ENCODE results near the gene XAGE2.
A peak's percentile ranks its signal among the peaks of the same experiment; 100 is the strongest.
"Not testable (repeated sequence)": the region's sequence is repeated elsewhere in the genome, so short reads cannot be mapped to it uniquely, and the experiment has no call there.

XAGE2 gene

GRCh38 chrX:52345402-52345801, 23.4 kb upstream of the XAGE2 start:
- not testable (repeated sequence) for H3K79me1 ChIP-seq (replicated peaks; ENCODE audit: low read length, poor library complexity, severe bottlenecking); H4K8ac ChIP-seq (ENCODE audit: low read length); H2AFZ ChIP-seq (ENCODE audit: low read depth, low read length); H3K4ac ChIP-seq (ENCODE audit: low read depth in 1 of 2, low read length in 2 of 2); H4K91ac ChIP-seq (ENCODE audit: low read length); H3K9ac ChIP-seq (ENCODE audit: low read length); H3K4me3 ChIP-seq (ENCODE audit: insufficient read depth in 1 of 2, low read depth in 1 of 2, low read length in 2 of 2); H2BK15ac ChIP-seq (ENCODE audit: low read depth, poor library complexity, severe bottlenecking); H2BK5ac ChIP-seq (ENCODE audit: low read depth, low read length, poor library complexity, severe bottlenecking); H2BK12ac ChIP-seq (ENCODE audit: low read length in 2 of 2); H2BK120ac ChIP-seq (ENCODE audit: low read depth, low read length); H3K14ac ChIP-seq (ENCODE audit: low read length in 2 of 2); H2AK5ac ChIP-seq (ENCODE audit: low read length, severe bottlenecking); H3K36me3 ChIP-seq (ENCODE audit: control insufficient read depth in 1 of 2, insufficient read depth in 2 of 2, low read depth in 1 of 2, low read length in 2 of 2); H3K27ac ChIP-seq (ENCODE audit: low read length, poor library complexity, severe bottlenecking); H3K23ac ChIP-seq (ENCODE audit: low read length in 2 of 2); H3K18ac ChIP-seq (ENCODE audit: low read depth in 1 of 2, low read length in 2 of 2); H3K4me1 ChIP-seq (ENCODE audit: control insufficient read depth, insufficient read depth, low read depth, low read length); H3K4me2 ChIP-seq (ENCODE audit: low read length, poor library complexity, severe bottlenecking); H3K9me3 ChIP-seq (ENCODE audit: control insufficient read depth, low read length)
- WGBS = 73% methylated on average over 1 of the region's 4 CpGs
- DNase-seq = peak; percentile 2
- H3K27me3 ChIP-seq (ENCODE audit: control insufficient read depth in 1 of 2, insufficient read depth in 1 of 2, low read length in 2 of 2) = peaks cover 0 to 17% of the 10 kb centered on the region in 2 experiments

GRCh38 chrX:52346174-52347165, 22.4 kb upstream of the XAGE2 start:
- Histone ChIP-seq H4K8ac (ENCODE audit: low read length) (no peak overlapping the region), H3K27me3 (ENCODE audit: control insufficient read depth in 1 of 2, insufficient read depth in 1 of 2, low read length in 2 of 2) (peaks cover 0 to 14% of the 10 kb centered on the region in 2 experiments), H3K4me3 (ENCODE audit: insufficient read depth in 1 of 2, low read depth in 1 of 2, low read length in 2 of 2) (no peak overlapping the region), H3K18ac (ENCODE audit: low read depth in 1 of 2, low read length in 2 of 2) (no peak overlapping the region), H2BK12ac (ENCODE audit: low read length in 2 of 2) (no peak overlapping the region), H3K36me3 (ENCODE audit: control insufficient read depth in 1 of 2, insufficient read depth in 2 of 2, low read depth in 1 of 2, low read length in 2 of 2) (no peaks in the 10 kb centered on the region), H3K4me1 (ENCODE audit: control insufficient read depth, insufficient read depth, low read depth, low read length) (peaks cover 1% of the 10 kb centered on the region), H2BK15ac (ENCODE audit: low read depth, poor library complexity, severe bottlenecking) (no peak overlapping the region), H2BK5ac (ENCODE audit: low read depth, low read length, poor library complexity, severe bottlenecking) (no peak overlapping the region), H3K14ac (ENCODE audit: low read length in 2 of 2) (no peak overlapping the region), H3K4ac (ENCODE audit: low read depth in 1 of 2, low read length in 2 of 2) (no peak overlapping the region), H3K23ac (ENCODE audit: low read length in 2 of 2) (no peak overlapping the region), H2AFZ (ENCODE audit: low read depth, low read length) (no peak overlapping the region), H3K9me3 (ENCODE audit: control insufficient read depth, low read length) (no peaks in the 10 kb centered on the region), H3K4me2 (ENCODE audit: low read length, poor library complexity, severe bottlenecking) (no peak overlapping the region), H3K27ac (ENCODE audit: low read length, poor library complexity, severe bottlenecking) (no peak overlapping the region), H3K9ac (ENCODE audit: low read length) (no peak overlapping the region), H2BK120ac (ENCODE audit: low read depth, low read length) (no peak overlapping the region), H3K79me1 (replicated peaks; ENCODE audit: low read length, poor library complexity, severe bottlenecking) (no peaks in the 10 kb centered on the region), H2AK5ac (ENCODE audit: low read length, severe bottlenecking) (no peak overlapping the region), H4K91ac (ENCODE audit: low read length) (no peak overlapping the region)
- no peak for DNase-seq
- WGBS = 67% methylated on average over 3 of the region's 8 CpGs

- Histone ChIP-seq H3K23ac (ENCODE audit: low read length in 2 of 2) (no peak overlapping the region), H3K4me2 (ENCODE audit: low read length, poor library complexity, severe bottlenecking) (no peak overlapping the region), H3K9ac (ENCODE audit: low read length) (no peak overlapping the region)
Observed at GRCh38 chrX:52349681-52350080, 19.1 kb upstream of the XAGE2 start.

GRCh38 chrX:52352551-52352950, 16.3 kb upstream of the XAGE2 start:
- H2BK5ac ChIP-seq (ENCODE audit: low read depth, low read length, poor library complexity, severe bottlenecking) = no peak overlapping the region
- H3K27me3 ChIP-seq (ENCODE audit: control insufficient read depth in 1 of 2, insufficient read depth in 1 of 2, low read length in 2 of 2) = peaks cover 0 to 31% of the 10 kb centered on the region in 2 experiments
- no peak overlapping the region for H3K14ac ChIP-seq (ENCODE audit: low read length in 2 of 2)
- H2BK15ac ChIP-seq (ENCODE audit: low read depth, poor library complexity, severe bottlenecking) = no peak overlapping the region
- no peak overlapping the region for H3K4me2 ChIP-seq (ENCODE audit: low read length, poor library complexity, severe bottlenecking)
- peaks cover 1% of the 10 kb centered on the region for H3K4me1 ChIP-seq (ENCODE audit: control insufficient read depth, insufficient read depth, low read depth, low read length)
- no peak overlapping the region for H4K91ac ChIP-seq (ENCODE audit: low read length)
- no peak overlapping the region for H2BK120ac ChIP-seq (ENCODE audit: low read depth, low read length)
- 11% methylated on average over 1 of the region's 1 CpG for WGBS
- no peak overlapping the region for H2AFZ ChIP-seq (ENCODE audit: low read depth, low read length)
- H2AK5ac ChIP-seq (ENCODE audit: low read length, severe bottlenecking) = no peak overlapping the region
- no peak overlapping the region for H4K8ac ChIP-seq (ENCODE audit: low read length)
- H3K23ac ChIP-seq (ENCODE audit: low read length in 2 of 2) = no peak overlapping the region
- no peaks in the 10 kb centered on the region for H3K79me1 ChIP-seq (replicated peaks; ENCODE audit: low read length, poor library complexity, severe bottlenecking)
- H3K4me3 ChIP-seq (ENCODE audit: insufficient read depth in 1 of 2, low read depth in 1 of 2, low read length in 2 of 2) = no peak overlapping the region
- H3K36me3 ChIP-seq (ENCODE audit: control insufficient read depth in 1 of 2, insufficient read depth in 2 of 2, low read depth in 1 of 2, low read length in 2 of 2) = no peaks in the 10 kb centered on the region
- H2BK12ac ChIP-seq (ENCODE audit: low read length in 2 of 2) = no peak overlapping the region
- no peak overlapping the region for H3K27ac ChIP-seq (ENCODE audit: low read length, poor library complexity, severe bottlenecking)
- DNase-seq = no peak
- H3K4ac ChIP-seq (ENCODE audit: low read depth in 1 of 2, low read length in 2 of 2) = no peak overlapping the region
- no peaks in the 10 kb centered on the region for H3K9me3 ChIP-seq (ENCODE audit: control insufficient read depth, low read length)
- no peak overlapping the region for H3K18ac ChIP-seq (ENCODE audit: low read depth in 1 of 2, low read length in 2 of 2)
- no peak overlapping the region for H3K9ac ChIP-seq (ENCODE audit: low read length)

More at GRCh38 chrX:52349681-52350080, 19.1 kb upstream of the XAGE2 start:
- H3K14ac ChIP-seq (ENCODE audit: low read length in 2 of 2) = no peak overlapping the region
- H2BK15ac ChIP-seq (ENCODE audit: low read depth, poor library complexity, severe bottlenecking) = no peak overlapping the region
- peaks cover 3% of the 10 kb centered on the region for H3K4me1 ChIP-seq (ENCODE audit: control insufficient read depth, insufficient read depth, low read depth, low read length)
- no peak overlapping the region for H4K91ac ChIP-seq (ENCODE audit: low read length)
- no peaks in the 10 kb centered on the region for H3K9me3 ChIP-seq (ENCODE audit: control insufficient read depth, low read length)
- no peaks in the 10 kb centered on the region for H3K79me1 ChIP-seq (replicated peaks; ENCODE audit: low read length, poor library complexity, severe bottlenecking)
- H3K4me3 ChIP-seq (ENCODE audit: insufficient read depth in 1 of 2, low read depth in 1 of 2, low read length in 2 of 2) = no peak overlapping the region
- no peak overlapping the region for H4K8ac ChIP-seq (ENCODE audit: low read length)
- H2BK120ac ChIP-seq (ENCODE audit: low read depth, low read length) = no peak overlapping the region
- H3K36me3 ChIP-seq (ENCODE audit: control insufficient read depth in 1 of 2, insufficient read depth in 2 of 2, low read depth in 1 of 2, low read length in 2 of 2) = no peaks in the 10 kb centered on the region
- no peak overlapping the region for H2AFZ ChIP-seq (ENCODE audit: low read depth, low read length)
- H3K4ac ChIP-seq (ENCODE audit: low read depth in 1 of 2, low read length in 2 of 2) = no peak overlapping the region
- DNase-seq = no peak
- 76% methylated on average over 6 of the region's 6 CpGs for WGBS
- H2BK12ac ChIP-seq (ENCODE audit: low read length in 2 of 2) = no peak overlapping the region
- H3K27ac ChIP-seq (ENCODE audit: low read length, poor library complexity, severe bottlenecking) = no peak overlapping the region
- no peak overlapping the region for H3K18ac ChIP-seq (ENCODE audit: low read depth in 1 of 2, low read length in 2 of 2)
- H2BK5ac ChIP-seq (ENCODE audit: low read depth, low read length, poor library complexity, severe bottlenecking) = no peak overlapping the region
- no peak overlapping the region for H2AK5ac ChIP-seq (ENCODE audit: low read length, severe bottlenecking)
- peaks cover 0 to 26% of the 10 kb centered on the region in 2 experiments for H3K27me3 ChIP-seq (ENCODE audit: control insufficient read depth in 1 of 2, insufficient read depth in 1 of 2, low read length in 2 of 2)

Measured in mesenchymal stem cell (in vitro differentiated cells and primary cell).